ENCODE results near the gene FOCAD.

The FOCAD gene

GRCh38 chr9:20684875-20685696 is 1.0 kb downstream of the FOCAD start:
- DNase-seq = no peak

- no peak for DNase-seq
Measured at GRCh38 chr9:20685769-20686168, 1.7 kb downstream of the FOCAD start.

- no peak for DNase-seq
Measured at GRCh38 chr9:20689833-20690232, 5.8 kb downstream of the FOCAD start.

GRCh38 chr9:20692554-20692953 is 8.5 kb downstream of the FOCAD start:
- DNase-seq = no peak

- DNase-seq = no peak
Measured at GRCh38 chr9:20693068-20693467, 9.0 kb downstream of the FOCAD start.

GRCh38 chr9:20694248-20694647 is 10.2 kb downstream of the FOCAD start:
- DNase-seq = no peak

GRCh38 chr9:20697021-20697719 is 13.1 kb downstream of the FOCAD start:
- DNase-seq = no peak

- DNase-seq = no peak
Measured at GRCh38 chr9:20698782-20699181, 14.7 kb downstream of the FOCAD start.

- no peak for DNase-seq
Measured at GRCh38 chr9:20701060-20701459, 17.0 kb downstream of the FOCAD start.

GRCh38 chr9:20702570-20702969 is 18.5 kb downstream of the FOCAD start:
- no peak for DNase-seq

GRCh38 chr9:20703146-20703545 is 19.1 kb downstream of the FOCAD start:
- no peak for DNase-seq

GRCh38 chr9:20707708-20708107 is 23.6 kb downstream of the FOCAD start:
- no peak for DNase-seq

GRCh38 chr9:20713172-20713571 is 29.1 kb downstream of the FOCAD start:
- no peak for DNase-seq

- DNase-seq = no peak
Measured at GRCh38 chr9:20714442-20715415, 30.7 kb downstream of the FOCAD start.

- DNase-seq = no peak
Measured at GRCh38 chr9:20722221-20722620, 38.2 kb downstream of the FOCAD start.

GRCh38 chr9:20725675-20726074 is 41.6 kb downstream of the FOCAD start:
- no peak for DNase-seq

GRCh38 chr9:20726144-20726543 is 42.1 kb downstream of the FOCAD start:
- DNase-seq = no peak

- DNase-seq = no peak
Measured at GRCh38 chr9:20728493-20729220, 44.6 kb downstream of the FOCAD start.

GRCh38 chr9:20729523-20729922 is 45.5 kb downstream of the FOCAD start:
- DNase-seq = no peak

- no peak for DNase-seq
Measured at GRCh38 chr9:20732118-20732517, 48.1 kb downstream of the FOCAD start.

- DNase-seq = no peak
Measured at GRCh38 chr9:20734275-20734674, 50.2 kb downstream of the FOCAD start.

GRCh38 chr9:20740304-20740703 is 56.2 kb downstream of the FOCAD start:
- DNase-seq = no peak

All from CD4-positive, alpha-beta T cell treated with Interferon gamma for 1 hour (primary cell).